Nephron progenitor cell (in vitro differentiated cells): ENCODE results near the gene CFP.

Source experiments
- DNase-seq: peaks from one replicate; pipeline ENCODE4 v3.0.0; 2021
- H3K27ac Mint-ChIP-seq: 2 replicates; pipeline ENCODE4 v1.8.0; 2021; ENCODE audit warnings: mild to moderate bottlenecking, moderate library complexity, mixed read lengths
- H3K27me3 Mint-ChIP-seq: 2 replicates; pipeline ENCODE4 v1.8.0; 2021; ENCODE audit warnings: mild to moderate bottlenecking, low read depth, mixed read lengths; ENCODE audit not compliant: poor library complexity
- H3K36me3 Mint-ChIP-seq: 2 replicates; pipeline ENCODE4 v1.8.0; 2021; ENCODE audit warnings: low read depth, mixed read lengths
- H3K4me1 Mint-ChIP-seq: 2 replicates; pipeline ENCODE4 v1.8.0; 2021; ENCODE audit warnings: mixed read lengths
- H3K4me3 Mint-ChIP-seq: 2 replicates; pipeline ENCODE4 v1.8.0; 2021; ENCODE audit warnings: mild to moderate bottlenecking, moderate library complexity, mixed read lengths
- H3K9me3 Mint-ChIP-seq: 2 replicates; pipeline ENCODE4 v1.8.0; 2021; ENCODE audit warnings: mild to moderate bottlenecking, moderate library complexity, mixed read lengths
- TF ChIP-seq, protein P1 (sequence below): fragments of 200-600 bp; sonication (generic); IDR thresholded peaks from 2 replicates; pipeline ENCODE4 v1.5.0; 2021; ENCODE audit warnings: antibody characterized with exemption

CFP gene

DNA sequence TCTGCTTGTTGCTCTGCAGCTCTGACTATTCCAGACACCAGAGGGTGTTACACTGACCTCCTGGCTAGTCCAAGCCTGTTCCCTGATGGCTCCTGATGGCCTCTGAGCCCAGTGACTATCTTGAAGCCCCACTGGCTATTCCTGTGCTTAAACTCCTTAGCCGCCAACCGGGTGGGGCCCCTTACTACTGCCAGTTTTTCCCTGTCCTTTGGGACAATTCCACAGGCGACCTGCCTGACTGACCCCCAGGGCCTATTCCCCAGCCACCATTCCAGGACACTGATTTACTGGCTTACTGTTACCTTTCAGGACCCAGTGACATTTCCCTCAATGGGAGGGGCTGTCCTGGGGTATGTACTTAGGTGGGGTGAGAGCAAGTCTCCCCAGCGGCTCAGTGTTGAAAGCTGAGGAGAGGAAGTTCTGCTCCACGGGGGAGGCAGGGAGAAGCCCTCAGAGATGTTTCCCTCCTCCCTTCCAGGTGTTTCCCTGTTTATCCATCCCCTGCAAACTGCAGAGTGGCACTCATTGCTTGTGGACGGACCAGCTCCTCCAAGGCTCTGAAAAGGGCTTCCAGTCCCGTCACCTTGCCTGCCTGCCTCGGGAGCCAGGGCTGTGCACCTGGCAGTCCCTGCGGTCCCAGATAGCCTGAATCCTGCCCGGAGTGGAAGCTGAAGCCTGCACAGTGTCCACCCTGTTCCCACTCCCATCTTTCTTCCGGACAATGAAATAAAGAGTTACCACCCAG lies 43.5 kb downstream of the CFP start:
- H3K4me1 Mint-ChIP-seq: peaks cover 20% of the 10 kb centered on the region
- TF ChIP-seq, protein P1, sequence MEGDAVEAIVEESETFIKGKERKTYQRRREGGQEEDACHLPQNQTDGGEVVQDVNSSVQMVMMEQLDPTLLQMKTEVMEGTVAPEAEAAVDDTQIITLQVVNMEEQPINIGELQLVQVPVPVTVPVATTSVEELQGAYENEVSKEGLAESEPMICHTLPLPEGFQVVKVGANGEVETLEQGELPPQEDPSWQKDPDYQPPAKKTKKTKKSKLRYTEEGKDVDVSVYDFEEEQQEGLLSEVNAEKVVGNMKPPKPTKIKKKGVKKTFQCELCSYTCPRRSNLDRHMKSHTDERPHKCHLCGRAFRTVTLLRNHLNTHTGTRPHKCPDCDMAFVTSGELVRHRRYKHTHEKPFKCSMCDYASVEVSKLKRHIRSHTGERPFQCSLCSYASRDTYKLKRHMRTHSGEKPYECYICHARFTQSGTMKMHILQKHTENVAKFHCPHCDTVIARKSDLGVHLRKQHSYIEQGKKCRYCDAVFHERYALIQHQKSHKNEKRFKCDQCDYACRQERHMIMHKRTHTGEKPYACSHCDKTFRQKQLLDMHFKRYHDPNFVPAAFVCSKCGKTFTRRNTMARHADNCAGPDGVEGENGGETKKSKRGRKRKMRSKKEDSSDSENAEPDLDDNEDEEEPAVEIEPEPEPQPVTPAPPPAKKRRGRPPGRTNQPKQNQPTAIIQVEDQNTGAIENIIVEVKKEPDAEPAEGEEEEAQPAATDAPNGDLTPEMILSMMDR: no peak
- no peak for DNase-seq
- H3K27ac Mint-ChIP-seq: no peak overlapping the region
- H3K27me3 Mint-ChIP-seq: peaks cover 9% of the 10 kb centered on the region
- no peak overlapping the region for H3K4me3 Mint-ChIP-seq
- H3K9me3 Mint-ChIP-seq: peaks cover 65% of the 10 kb centered on the region
- H3K36me3 Mint-ChIP-seq: peaks cover 10% of the 10 kb centered on the region

DNA sequence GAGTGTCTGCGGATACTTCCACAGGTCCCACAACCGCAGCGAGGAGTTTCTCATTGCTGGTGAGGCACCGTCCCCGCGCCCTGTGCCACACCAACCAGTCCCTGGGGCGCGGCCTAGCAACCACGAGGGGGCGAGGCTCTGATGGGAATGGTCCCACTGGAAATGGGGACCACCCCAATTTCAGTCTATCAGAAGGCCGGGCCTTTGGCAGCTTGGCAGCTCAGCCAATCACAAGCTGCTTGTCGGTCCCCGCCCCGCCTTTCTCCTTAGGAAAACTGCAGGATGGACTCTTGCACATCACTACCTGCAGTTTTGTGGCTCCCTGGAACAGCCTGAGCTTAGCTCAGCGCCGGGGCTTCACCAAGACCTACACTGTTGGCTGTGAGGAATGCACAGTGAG lies 44.5 kb downstream of the CFP start:
- DNase-seq: no peak
- Mint-ChIP-seq H3K4me1 (peaks cover 20% of the 10 kb centered on the region), H3K27me3 (peaks cover 9% of the 10 kb centered on the region), H3K36me3 (peaks cover 10% of the 10 kb centered on the region), H3K27ac (no peak overlapping the region), H3K4me3 (no peak overlapping the region), H3K9me3 (peaks cover 66% of the 10 kb centered on the region)
- TF ChIP-seq, protein P1: no peak

DNA sequence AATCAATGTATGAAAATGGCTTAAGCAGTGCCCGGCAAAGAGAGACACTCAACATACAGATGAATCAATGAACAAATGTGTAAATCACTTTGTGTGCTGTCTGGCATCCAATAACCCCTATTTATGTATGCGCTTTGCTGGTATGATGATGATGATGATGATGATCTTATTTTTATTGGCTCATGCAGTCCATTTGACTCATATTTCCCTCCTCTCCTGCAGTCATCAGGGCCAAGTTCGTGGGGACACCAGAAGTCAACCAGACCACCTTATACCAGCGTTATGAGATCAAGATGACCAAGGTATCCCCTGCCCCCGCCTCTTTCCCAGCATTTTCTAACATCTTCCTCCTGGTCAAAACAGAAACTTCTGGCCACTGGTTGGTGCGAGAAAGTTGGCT lies 45.0 kb downstream of the CFP start:
- no peak overlapping the region for H3K27ac Mint-ChIP-seq
- no peak overlapping the region for H3K4me3 Mint-ChIP-seq
- H3K4me1 Mint-ChIP-seq: peaks cover 20% of the 10 kb centered on the region
- DNase-seq: no peak
- H3K36me3 Mint-ChIP-seq: peaks cover 10% of the 10 kb centered on the region
- H3K27me3 Mint-ChIP-seq: peaks cover 6% of the 10 kb centered on the region
- TF ChIP-seq, protein P1: no peak
- H3K9me3 Mint-ChIP-seq: peaks cover 63% of the 10 kb centered on the region

DNA sequence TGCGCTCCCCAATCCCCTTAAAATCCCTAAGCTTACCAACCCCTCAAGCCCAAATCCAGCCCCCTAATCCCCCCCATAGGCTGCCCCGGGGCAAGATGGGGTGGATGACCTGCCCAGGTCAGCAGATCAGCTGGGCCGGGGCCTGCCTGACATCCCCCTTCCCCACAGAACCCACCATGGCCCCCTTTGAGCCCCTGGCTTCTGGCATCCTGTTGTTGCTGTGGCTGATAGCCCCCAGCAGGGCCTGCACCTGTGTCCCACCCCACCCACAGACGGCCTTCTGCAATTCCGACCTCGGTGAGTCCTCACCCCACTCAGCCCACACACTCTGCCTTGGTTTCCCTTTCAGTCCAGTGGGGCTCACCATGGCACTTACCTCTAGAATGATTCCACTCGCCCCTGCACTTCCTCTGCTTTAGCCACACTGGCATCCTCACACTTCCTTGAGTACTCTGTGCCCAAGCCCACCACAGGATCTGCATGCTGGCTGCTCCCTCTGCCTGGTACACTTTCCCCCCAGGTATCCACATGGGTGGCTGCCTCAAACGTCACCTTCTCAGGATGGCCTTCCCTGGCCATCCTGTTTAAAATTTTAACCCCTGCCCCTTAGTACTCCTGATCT lies 46.4 kb downstream of the CFP start:
- Mint-ChIP-seq H3K36me3 (peaks cover 10% of the 10 kb centered on the region), H3K4me3 (peak overlapping the region; percentile 70), H3K4me1 (peaks cover 32% of the 10 kb centered on the region), H3K9me3 (peaks cover 65% of the 10 kb centered on the region), H3K27me3 (peaks cover 9% of the 10 kb centered on the region), H3K27ac (no peak overlapping the region)
- TF ChIP-seq, protein P1: no peak
- no peak for DNase-seq

DNA sequence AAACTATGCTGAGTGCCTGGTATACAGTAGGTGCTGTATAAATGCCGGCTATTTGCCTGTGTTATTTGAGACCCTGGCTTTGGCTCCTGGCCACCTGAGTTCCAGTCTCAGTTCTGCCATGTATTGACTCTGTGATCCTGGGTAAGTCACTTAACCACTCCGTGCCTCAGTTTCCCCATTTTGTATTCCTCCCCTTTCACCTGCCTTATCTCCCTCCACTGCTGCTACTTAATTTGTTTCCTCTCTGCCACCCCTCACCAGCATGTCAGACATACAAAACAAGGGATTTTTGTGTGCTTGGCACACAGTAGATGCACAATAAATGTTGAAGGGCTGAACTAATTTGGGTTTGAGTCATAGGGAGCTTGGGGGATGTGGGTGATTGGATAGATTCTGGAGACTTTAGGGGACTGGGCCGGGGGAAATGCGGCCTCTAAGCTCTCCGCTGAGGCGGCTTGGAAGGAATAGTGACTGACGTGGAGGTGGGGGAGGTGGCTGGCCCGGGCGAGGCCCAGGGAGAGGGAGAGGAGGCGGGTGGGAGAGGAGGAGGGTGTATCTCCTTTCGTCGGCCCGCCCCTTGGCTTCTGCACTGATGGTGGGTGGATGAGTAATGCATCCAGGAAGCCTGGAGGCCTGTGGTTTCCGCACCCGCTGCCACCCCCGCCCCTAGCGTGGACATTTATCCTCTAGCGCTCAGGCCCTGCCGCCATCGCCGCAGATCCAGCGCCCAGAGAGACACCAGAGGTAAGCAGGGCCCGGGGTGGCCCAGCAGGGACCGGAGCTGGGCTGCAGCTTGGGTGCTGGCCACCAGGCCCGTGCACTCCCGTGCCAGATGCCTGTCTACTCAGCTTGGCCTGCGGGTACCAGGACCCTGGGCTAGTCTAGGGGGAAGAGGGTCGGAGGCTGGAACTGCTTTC lies 47.7 kb downstream of the CFP start, which contains the start of gene TIMP1:
TIMP1 (plus strand) TSS at position 706 of the 917 bp plus-strand sequence. CDS start 980 bp downstream, outside the sequence.
- H3K4me1 Mint-ChIP-seq: peaks cover 40% of the 10 kb centered on the region
- H3K27ac Mint-ChIP-seq: no peak within 1 kb of the TSS
- DNase-seq: peak; percentile 77
- TF ChIP-seq, protein P1: no peak
- peaks cover 2% of the 10 kb centered on the region for H3K27me3 Mint-ChIP-seq
- peaks cover 69% of the 10 kb centered on the region for H3K9me3 Mint-ChIP-seq
- H3K36me3 Mint-ChIP-seq: peaks cover 11% of the 10 kb centered on the region
- H3K4me3 Mint-ChIP-seq: peak within 1 kb of the TSS; percentile 66
